Coronary artery (tissue), 2 donors: ENCODE measurements around the gene FTMT.

ENCODE experiments used
- DNase-seq: peaks from one replicate; pipeline ENCODE4 v3.0.0-alpha.2; 2017; ENCODE audit warnings: low spot score
- H3K27ac ChIP-seq, 2 donors: fragments of 200-600 bp; sonication (generic); one replicate each; pipeline ENCODE4 v1.5.1; 2016 to 2019
- H3K4me3 ChIP-seq: fragments of 200-600 bp; sonication (generic); 2 replicates; pipeline ENCODE4 v1.5.1; 2016; ENCODE audit warnings: mild to moderate bottlenecking, moderate library complexity
- CTCF ChIP-seq: fragments of 200-600 bp; sonication (generic); IDR thresholded peaks from one replicate; pipeline ENCODE4 v1.5.1; 2019; ENCODE audit warnings: antibody characterized with exemption

Gene FTMT

GRCh38 chr5:121872856-121873255 lies 21.2 kb downstream of the FTMT start:
- TF ChIP-seq CTCF, result no peak
- Histone ChIP-seq H3K4me3 (no peak overlapping the region), H3K27ac (no peak overlapping the region)
- no peak for DNase-seq

DNA sequence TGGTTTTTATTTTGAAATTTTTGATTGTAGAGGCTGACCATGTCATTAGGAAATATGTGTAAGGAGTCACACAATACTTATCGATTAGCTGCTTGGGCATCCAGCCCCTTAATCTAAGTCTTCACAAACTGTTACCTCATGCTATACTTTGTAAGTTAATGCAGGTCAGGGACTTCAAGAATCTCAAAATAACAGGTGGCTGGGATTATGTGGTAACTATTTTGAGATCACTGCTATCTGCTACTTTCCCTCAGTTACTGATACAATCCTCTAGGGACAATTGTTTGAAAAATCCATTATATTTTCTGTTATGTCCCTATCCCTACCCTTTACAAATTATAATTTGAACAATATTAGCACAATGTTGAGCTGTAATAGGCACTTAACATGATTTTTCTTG lies 21.7 kb downstream of the FTMT start:
- no peak for TF ChIP-seq CTCF
- Histone ChIP-seq H3K4me3 (no peak overlapping the region), H3K27ac (no peak overlapping the region)
- DNase-seq, result no peak

DNA sequence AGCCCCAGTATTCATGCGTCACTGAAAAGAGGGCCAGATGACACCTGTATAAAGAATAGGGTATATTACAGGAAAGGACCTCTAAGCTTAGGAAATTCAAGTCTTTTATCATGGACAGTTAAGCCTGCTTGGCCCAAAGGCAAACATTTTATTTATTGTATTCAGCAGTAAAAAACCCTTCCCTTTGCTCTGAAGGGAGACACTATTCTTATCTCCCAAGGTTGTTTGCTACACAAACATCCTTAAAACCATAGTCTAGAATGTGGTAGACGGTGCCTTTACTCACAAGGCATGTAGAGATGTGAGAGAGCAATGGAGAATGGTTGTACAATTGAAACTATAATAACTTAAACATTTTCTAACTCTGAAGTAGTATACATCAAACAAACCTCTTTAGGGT lies 33.9 kb downstream of the FTMT start:
- H3K4me3 ChIP-seq, result no peak overlapping the region
- DNase-seq, result no peak
- TF ChIP-seq CTCF, result no peak
- H3K27ac ChIP-seq, result no peak overlapping the region

DNA sequence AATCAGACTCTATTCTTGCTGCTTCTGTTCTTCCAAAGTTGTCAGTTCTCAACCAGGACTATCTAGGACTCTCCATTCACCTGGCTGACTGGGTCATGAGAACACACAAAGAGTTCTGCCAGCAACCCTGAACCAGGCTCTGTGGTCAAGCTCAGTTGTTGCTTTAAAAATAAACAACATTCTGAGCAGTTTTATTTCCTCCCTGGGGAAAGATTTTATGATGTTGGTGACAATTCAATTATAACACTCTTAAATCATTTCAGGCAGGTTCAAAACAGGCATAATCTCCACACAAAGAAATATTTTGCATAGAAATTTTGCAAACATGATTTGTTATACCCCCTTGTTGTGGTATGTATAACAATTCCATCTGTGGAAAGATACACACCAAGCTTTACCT lies 36.0 kb downstream of the FTMT start:
- no peak for DNase-seq
- TF ChIP-seq CTCF, result no peak

DNA sequence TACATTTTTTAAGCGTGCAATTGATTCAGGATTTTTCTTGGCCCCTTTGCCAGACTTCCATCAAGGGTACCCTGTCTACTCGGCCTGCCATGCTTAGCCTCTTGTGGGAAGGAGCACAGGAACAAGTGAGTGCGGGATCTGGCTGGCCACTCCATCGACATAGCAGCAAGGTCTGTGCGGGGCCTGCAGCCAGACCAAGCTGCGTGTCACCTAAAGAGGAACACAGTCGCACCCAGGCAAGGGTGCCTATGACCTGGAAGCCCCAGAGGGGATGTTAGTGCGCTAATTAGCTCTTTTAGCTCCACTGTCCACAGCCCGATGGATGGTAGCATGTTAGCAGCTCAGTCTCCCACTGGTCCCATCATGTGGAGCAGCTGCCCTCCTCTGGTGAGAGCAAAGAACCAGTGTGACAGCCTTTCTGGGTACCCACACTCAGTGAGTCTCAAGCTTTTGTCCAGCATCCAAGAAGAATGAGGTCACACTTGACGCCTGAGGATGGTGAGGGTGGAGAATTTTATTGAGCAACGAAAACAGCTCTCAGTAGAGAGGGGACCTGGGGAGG lies 38.7 kb downstream of the FTMT start:
- H3K27ac ChIP-seq, result no peak overlapping the region
- TF ChIP-seq CTCF, result no peak
- no peak for DNase-seq
- no peak overlapping the region for H3K4me3 ChIP-seq

More for the DNA sequence above, 36.0 kb downstream of the FTMT start:
- H3K27ac ChIP-seq, result no peak overlapping the region
- H3K4me3 ChIP-seq, result no peak overlapping the region

GRCh38 chr5:121897341-121897740 lies 45.7 kb downstream of the FTMT start:
- DNase-seq, result no peak
- TF ChIP-seq CTCF, result no peak
- H3K27ac ChIP-seq, result no peak overlapping the region

DNA sequence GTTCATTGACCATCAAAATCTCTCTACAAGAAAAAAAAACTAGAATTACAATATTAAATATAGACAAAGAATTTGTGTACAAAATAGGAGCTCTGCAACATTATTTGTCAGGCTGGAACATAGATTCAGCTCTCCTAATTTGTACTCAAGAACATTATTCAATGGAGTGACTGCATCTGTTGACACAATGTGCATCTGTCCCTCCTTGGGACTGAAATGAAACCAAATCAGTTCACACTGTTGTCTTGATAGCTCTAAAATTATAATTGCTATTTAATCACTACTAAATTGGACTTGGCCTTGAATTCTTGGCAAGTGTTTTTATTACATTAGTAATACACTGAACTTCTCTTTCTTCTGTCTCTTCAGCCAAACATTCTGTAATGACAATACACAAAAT lies 47.7 kb downstream of the FTMT start:
- no peak overlapping the region for H3K4me3 ChIP-seq
- no peak for DNase-seq
- no peak for TF ChIP-seq CTCF
- no peak overlapping the region for H3K27ac ChIP-seq

More at GRCh38 chr5:121897341-121897740, 45.7 kb downstream of the FTMT start:
- no peak overlapping the region for H3K4me3 ChIP-seq
